Spleen (tissue), 11 donors: ENCODE data around the gene SFXN5. TPM values are rescaled to one million over a fixed set of nuclear protein-coding genes. Genes with fewer than 3 reads are reported as not detected.
A peak's percentile ranks its signal among the peaks of the same experiment; 100 is the strongest.

Source experiments
- DNase-seq: peaks from one replicate; pipeline ENCODE4 v3.0.0-alpha.2; 2020
- H3K27ac ChIP-seq, 8 donors: fragments of 200-600 bp; sonication (generic) in 7 of 8; 1 replicate in 4 of 8; 2 replicates in 4 of 8; pipeline versions ENCODE4 v1.5.0 to v1.8.0; 2016 to 2021; ENCODE audit warnings: inconsistent platforms in 4 of 8, mild to moderate bottlenecking in 4 of 8, moderate library complexity in 1 of 8
- H3K27me3 ChIP-seq, 7 donors: fragments of 200-600 bp; sonication (generic) in 6 of 7; replicated peaks in 1 of 7; 1 replicate in 4 of 7; 2 replicates in 3 of 7; pipeline versions ENCODE4 v1.5.0 to v1.8.0; 2016 to 2021; ENCODE audit warnings: inconsistent platforms in 3 of 7, mild to moderate bottlenecking in 1 of 7
- H3K36me3 ChIP-seq, 6 donors: fragments of 200-600 bp; sonication (generic) in 5 of 6; 1 replicate in 4 of 6; 2 replicates in 2 of 6; pipeline versions ENCODE4 v1.5.0 to v1.8.0; 2016 to 2021; ENCODE audit warnings: inconsistent platforms in 2 of 6
- H3K4me1 ChIP-seq, 6 donors: fragments of 200-600 bp; sonication (generic) in 5 of 6; 1 replicate in 3 of 6; 2 replicates in 3 of 6; pipeline versions ENCODE4 v1.5.0 to v1.8.0; 2016 to 2021; ENCODE audit warnings: inconsistent platforms in 3 of 6
- H3K4me3 ChIP-seq, 8 donors: fragments of 200-600 bp; sonication (generic) in 7 of 8; 1 replicate in 4 of 8; 2 replicates in 4 of 8; pipeline versions ENCODE4 v1.5.0 to v1.8.0; 2016 to 2021; ENCODE audit warnings: inconsistent platforms in 4 of 8, mild to moderate bottlenecking in 4 of 8, moderate library complexity in 2 of 8
- H3K9me3 ChIP-seq, 8 donors: fragments of 200-600 bp; sonication (generic) in 7 of 8; 1 replicate in 4 of 8; 2 replicates in 4 of 8; pipeline versions ENCODE4 v1.5.0 to v1.8.0; 2016 to 2021; ENCODE audit warnings: inconsistent platforms in 4 of 8
- CTCF ChIP-seq, 11 experiments: fragments of 200-600 bp in 7 of 11; fragments of 450-650 bp in 4 of 11; sonication (generic) in 4 of 11; IDR thresholded peaks in 8 of 11; conservative IDR thresholded peaks in 3 of 11; 1 replicate in 7 of 11; 2 replicates in 4 of 11; pipeline versions ENCODE4 v1.4.0 to v1.8.0; 2016 to 2021; ENCODE audit warnings: antibody characterized with exemption in 11 of 11, inconsistent platforms in 4 of 11, mild to moderate bottlenecking in 1 of 11
- POLR2A ChIP-seq, 3 donors: fragments of 450-650 bp; IDR thresholded peaks; one replicate each; pipeline ENCODE4 v1.5.1; 2017; ENCODE audit warnings: antibody characterized with exemption in 3 of 3, mild to moderate bottlenecking in 1 of 3
- POLR2AphosphoS5 ChIP-seq, 3 donors: sonication (generic); formaldehyde crosslinking; IDR thresholded peaks; one replicate each; pipeline ENCODE4 v1.5.1; 2017; ENCODE audit warnings: antibody characterized with exemption in 3 of 3
- WGBS, 5 donors: extraction: QIAGEN DNeasy Blood & Tissue Kit in 3 of 5; methylation state at CpG; one replicate each; pipeline versions ENCODE4 v1.1.5 to v1.1.7; 2013 to 2018; 5-methylcytosine and 5-hydroxymethylcytosine counted together
- intact Hi-C: fragments of 100-400 bp; cut with DNase I; formaldehyde crosslinking; loops from one replicate; pipeline ENCODE4 v1.15.0; 2023; ENCODE audit warnings: low total_unique reads
- polyA plus RNA-seq, 3 donors: library from polyadenylated mRNA; stranded (reverse); fragments of 200-250 nt; gene quantifications; one replicate each; pipeline ENCODE4 v1.2.1, GENCODE V29; 2013
- total RNA-seq, 7 donors: library from RNA; depleted of rRNA in 3 of 7; stranded (reverse); fragments of >200 nt in 3 of 7; fragmentation: NEBNext Ultra II Directional in 4 of 7; extraction: Animal tissue kit (Norgen Biotek cat#: 25700) in 4 of 7; gene quantifications; one replicate each; pipeline versions ENCODE4 v1.1.0 to v1.2.1, GENCODE V29; 2016 to 2021
- donor health status: healthy with polysubstance abuse.
- donor health status: DM: no; HTN: no; CAD: no; lungs with moderate emphysema.
- donor health status: DM: no; HTN: no; CAD: no.
- donor health status: Bipolar disorder and iron deficiency.
- donor health status: healthy.
- donor health status: DM: no; HTN: no; CAD: no.
- donor health status: DM: yes; HTN: yes; CAD: no.

Gene SFXN5
- total and polyA plus RNA-seq, 10 donors: 2.6 to 41.4 (median 22.9) TPM

DNA sequence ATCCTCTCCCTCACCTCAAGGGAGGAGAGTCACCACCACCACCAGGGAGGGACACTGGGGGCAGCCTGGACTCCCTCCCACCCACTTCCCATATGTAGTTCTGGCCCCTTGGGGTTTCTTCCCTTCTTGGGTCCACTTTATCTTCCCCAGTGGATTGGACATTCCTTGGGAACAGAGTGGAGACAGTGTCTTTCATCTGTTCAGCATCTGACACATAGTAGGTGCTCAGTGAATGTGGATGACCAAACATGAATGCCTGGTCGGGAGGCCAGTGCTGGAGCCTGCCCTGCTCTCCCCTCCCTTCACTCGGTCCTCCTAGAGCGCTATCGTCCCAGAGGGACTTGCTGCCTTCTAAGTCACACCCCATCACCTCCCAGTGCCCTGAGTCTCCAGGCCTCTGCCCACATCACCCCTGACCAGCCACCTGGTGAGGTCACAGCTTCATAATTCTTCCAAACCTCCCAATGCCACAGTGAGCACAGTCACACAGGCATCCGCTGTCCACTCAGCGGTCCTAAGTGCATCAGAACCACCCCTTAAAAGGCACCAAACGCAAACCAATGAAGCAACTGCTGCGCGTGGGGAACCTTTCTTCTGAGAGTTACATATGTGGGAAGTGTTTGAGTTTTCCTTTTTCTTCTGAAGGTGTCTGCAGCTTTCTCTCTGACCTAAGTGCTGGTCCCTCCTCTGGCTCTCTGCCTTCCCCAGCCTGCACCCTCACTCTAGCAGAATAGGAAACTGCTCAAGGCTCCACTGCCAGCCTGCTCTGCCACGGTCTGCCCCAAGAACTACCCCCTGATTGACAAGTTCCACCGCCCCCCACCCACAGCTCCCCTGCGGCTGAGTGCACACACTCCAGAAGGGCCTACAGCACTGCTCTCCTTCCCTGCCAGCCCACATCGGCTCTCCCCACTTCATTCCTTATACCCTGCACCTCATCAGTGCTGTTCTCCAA lies 7.2 kb upstream of the SFXN5 start:
- 73 to 85% (median 78%) methylated on average over 13 of the region's 13 CpGs for WGBS, 5 donors

GRCh38 chr2:73077424-73077795 lies 5.9 kb upstream of the SFXN5 start:
- WGBS, 5 donors: 76 to 87% (median 79%) methylated on average over 1 of the region's 1 CpG
- peaks cover 0 to 77% (median 6%) of the 10 kb centered on the region in 6 donors for H3K36me3 ChIP-seq
- H3K27me3 ChIP-seq: no peaks in the 10 kb centered on the region
- no peak overlapping the region for H3K4me3 ChIP-seq
- no peak for DNase-seq
- peak overlapping the region in 1 of 8 donors; percentile 26 for H3K27ac ChIP-seq
- peaks cover 0 to 59% (median 27%) of the 10 kb centered on the region in 6 donors for H3K4me1 ChIP-seq
- intact Hi-C loops: no loop called here
- no peaks in the 10 kb centered on the region for H3K9me3 ChIP-seq
- TF ChIP-seq CTCF (IDR thresholded peaks at IDR 0.05 in 8 of 11, conservative IDR thresholded peaks at IDR 0.05 in 3 of 11) (no peak), POLR2A (IDR thresholded peaks at IDR 0.05) (no peak), POLR2AphosphoS5 (IDR thresholded peaks at IDR 0.05) (no peak)

More for the DNA sequence above, 7.2 kb upstream of the SFXN5 start:
- Histone ChIP-seq H3K9me3 (no peaks in the 10 kb centered on the region), H3K4me3 (no peak overlapping the region), H3K4me1 (peaks cover 0 to 63% (median 23%) of the 10 kb centered on the region in 6 donors), H3K36me3 (peaks cover 0 to 74% (median 6%) of the 10 kb centered on the region in 6 donors), H3K27me3 (no peaks in the 10 kb centered on the region), H3K27ac (peak overlapping the region in 3 of 8 donors; percentile 10 to 53 (median 20))
- TF ChIP-seq POLR2A (IDR thresholded peaks at IDR 0.05) (no peak), CTCF (IDR thresholded peaks at IDR 0.05 in 8 of 11, conservative IDR thresholded peaks at IDR 0.05 in 3 of 11) (no peak), POLR2AphosphoS5 (IDR thresholded peaks at IDR 0.05) (no peak)
- peak; percentile 54 for DNase-seq
- intact Hi-C loops: no loop called here

GRCh38 chr2:73076701-73077423 lies 5.3 kb upstream of the SFXN5 start:
- H3K36me3 ChIP-seq: peaks cover 0 to 75% (median 6%) of the 10 kb centered on the region in 6 donors
- intact Hi-C loops: no loop called here
- H3K4me1 ChIP-seq: peaks cover 5 to 60% (median 33%) of the 10 kb centered on the region in 6 donors
- H3K27ac ChIP-seq: peak overlapping the region in 1 of 8 donors; percentile 26
- WGBS, 5 donors: 74 to 90% (median 77%) methylated on average over 8 of the region's 8 CpGs
- no peak overlapping the region for H3K4me3 ChIP-seq
- TF ChIP-seq CTCF (IDR thresholded peaks at IDR 0.05 in 8 of 11, conservative IDR thresholded peaks at IDR 0.05 in 3 of 11) (no peak), POLR2AphosphoS5 (IDR thresholded peaks at IDR 0.05) (no peak), POLR2A (IDR thresholded peaks at IDR 0.05) (no peak)
- peak; percentile 51 for DNase-seq
- no peaks in the 10 kb centered on the region for H3K27me3 ChIP-seq
- no peaks in the 10 kb centered on the region for H3K9me3 ChIP-seq
